K562 (cell line): ENCODE results near the gene ALG1L2.
"Not testable (repeated sequence)": the region's sequence is repeated elsewhere in the genome, so short reads cannot be mapped to it uniquely, and the experiment has no call there.

Experiments used
- ATF2 ChIP-seq: sonication (generic); formaldehyde crosslinking; IDR thresholded peaks from 2 replicates; pipeline ENCODE4 v1.8.1; 2022; ENCODE audit warnings: missing genetic modification reagents
- ATF4 ChIP-seq: fragments of 450-650 bp; formaldehyde crosslinking; IDR thresholded peaks from 2 replicates; pipeline ENCODE4 v1.4.0; 2022; ENCODE audit warnings: mild to moderate bottlenecking, moderate library complexity
- CBFB ChIP-seq: sonication (generic); formaldehyde crosslinking; IDR thresholded peaks from 2 replicates; pipeline ENCODE4 v1.4.0; 2020; ENCODE audit warnings: mild to moderate bottlenecking, missing genetic modification reagents
- CTCF ChIP-seq, 3 experiments: IDR thresholded peaks in 2 of 3; conservative IDR thresholded peaks in 1 of 3; 2 replicates each; pipeline ENCODE4 v1.5.1; 2011 to 2012; ENCODE audit warnings: low read length in 3 of 3, mild to moderate bottlenecking in 3 of 3, control low read depth in 2 of 3, improper control_type of control experiment in 1 of 3, inconsistent platforms in 1 of 3, low read depth in 1 of 3, mixed read lengths in 1 of 3, moderate library complexity in 1 of 3; ENCODE audit not compliant: insufficient read depth in 2 of 3
- ETV6 ChIP-seq, 3 experiments: fragments of 150-350 bp in 1 of 3; sonication (generic) in 1 of 3; formaldehyde crosslinking in 1 of 3; IDR thresholded peaks; 2 replicates each; pipeline versions ENCODE4 v1.6.1 to v1.8.0; 2014 to 2022; ENCODE audit warnings: borderline replicate concordance in 2 of 3, low read depth in 2 of 3, antibody characterized with exemption in 1 of 3, low read length in 1 of 3, mild to moderate bottlenecking in 1 of 3, missing genetic modification reagents in 1 of 3
- FOXM1 ChIP-seq, 2 experiments: fragments of 450-650 bp in 1 of 2; sonication (generic) in 1 of 2; formaldehyde crosslinking in 1 of 2; IDR thresholded peaks; 2 replicates each; pipeline versions ENCODE4 v1.6.1 to v1.9.0; 2017 to 2022; ENCODE audit warnings: low read depth in 2 of 2, mild to moderate bottlenecking in 2 of 2, missing genetic modification reagents in 1 of 2, moderate library complexity in 1 of 2
- GMEB1 ChIP-seq: fragments of 250-450 bp; sonication (Bioruptor Pico); IDR thresholded peaks from 2 replicates; pipeline ENCODE4 v1.4.0; 2020; ENCODE audit warnings: mild to moderate bottlenecking
- KAT7 ChIP-seq: sonication (generic); formaldehyde crosslinking; IDR thresholded peaks from 2 replicates; pipeline ENCODE4 v1.8.0; 2022; ENCODE audit warnings: missing genetic modification reagents, mild to moderate bottlenecking, borderline replicate concordance
- POLR2A ChIP-seq: fragments of 450-650 bp; conservative IDR thresholded peaks from 2 replicates; pipeline ENCODE4 v1.6.1; 2016
- REST ChIP-seq, 2 experiments: fragments of 450-650 bp; formaldehyde crosslinking in 1 of 2; IDR thresholded peaks; 2 replicates each; pipeline versions ENCODE4 v1.4.0 to v1.6.1; 2014 to 2020; ENCODE audit warnings: mild to moderate bottlenecking in 2 of 2, borderline replicate concordance in 1 of 2, low read depth in 1 of 2
- SMAD3 ChIP-seq: fragments of 450-650 bp; formaldehyde crosslinking; conservative IDR thresholded peaks from 2 replicates; pipeline ENCODE4 v1.4.0; 2020; ENCODE audit warnings: mild to moderate bottlenecking
- TAF1 ChIP-seq: IDR thresholded peaks from 2 replicates; pipeline ENCODE4 v1.6.1; 2011; ENCODE audit warnings: mild to moderate bottlenecking, low read length, moderate library complexity; ENCODE audit not compliant: insufficient read depth, control insufficient read depth, severe bottlenecking; ENCODE audit errors: extremely low read depth
- TEAD1 ChIP-seq, 2 experiments: fragments of 450-650 bp in 1 of 2; sonication (generic) in 1 of 2; formaldehyde crosslinking; IDR thresholded peaks; 2 replicates each; pipeline versions ENCODE4 v1.4.0 to v1.8.0; 2020 to 2022; ENCODE audit warnings: mild to moderate bottlenecking in 2 of 2, missing genetic modification reagents in 1 of 2
- ZFX ChIP-seq: sonication (generic); formaldehyde crosslinking; IDR thresholded peaks from 2 replicates; pipeline ENCODE4 v1.8.0; 2022; ENCODE audit warnings: mild to moderate bottlenecking, missing genetic modification reagents, moderate library complexity

GRCh38 chr3:130110386-130111169 is 28.9 kb downstream of the ALG1L2 start:
- TF ChIP-seq SMAD3; CBFB (CRISPR knock-in tag); ATF2; REST (IDR thresholded peaks at IDR 0.05; ENCODE audit: borderline replicate concordance); REST (CRISPR knock-in tag; IDR thresholded peaks at IDR 0.05; ENCODE audit: low read depth); ETV6 (IDR thresholded peaks at IDR 0.05; ENCODE audit: borderline replicate concordance in 1 of 2, low read depth in 2 of 2, low read length in 1 of 2); ETV6 (CRISPR knock-in tag; IDR thresholded peaks at IDR 0.05; ENCODE audit: borderline replicate concordance); ATF4 (CRISPR knock-in tag); ZFX (CRISPR knock-in tag); CTCF (IDR thresholded peaks at IDR 0.05 in 2 of 3, conservative IDR thresholded peaks at IDR 0.05 in 1 of 3; ENCODE audit: insufficient read depth in 2 of 3, low read depth in 1 of 3, low read length in 3 of 3); TAF1; TEAD1 (CRISPR knock-in tag; IDR thresholded peaks at IDR 0.05); POLR2A; GMEB1 (CRISPR knock-in tag); FOXM1 (IDR thresholded peaks at IDR 0.05; ENCODE audit: low read depth); FOXM1 (CRISPR knock-in tag; IDR thresholded peaks at IDR 0.05; ENCODE audit: low read depth); KAT7 (CRISPR knock-in tag): not testable (repeated sequence)
